Glomerular visceral epithelial cell (primary cell): ENCODE data around the gene KAZN.
"Not testable (repeated sequence)": the region's sequence is repeated elsewhere in the genome, so short reads cannot be mapped to it uniquely, and the experiment has no call there.

Experiments used
- DNase-seq: peaks from one replicate; pipeline ENCODE4 v3.0.0-alpha.2; 2016; ENCODE audit errors: extremely low spot score

The KAZN gene

DNA sequence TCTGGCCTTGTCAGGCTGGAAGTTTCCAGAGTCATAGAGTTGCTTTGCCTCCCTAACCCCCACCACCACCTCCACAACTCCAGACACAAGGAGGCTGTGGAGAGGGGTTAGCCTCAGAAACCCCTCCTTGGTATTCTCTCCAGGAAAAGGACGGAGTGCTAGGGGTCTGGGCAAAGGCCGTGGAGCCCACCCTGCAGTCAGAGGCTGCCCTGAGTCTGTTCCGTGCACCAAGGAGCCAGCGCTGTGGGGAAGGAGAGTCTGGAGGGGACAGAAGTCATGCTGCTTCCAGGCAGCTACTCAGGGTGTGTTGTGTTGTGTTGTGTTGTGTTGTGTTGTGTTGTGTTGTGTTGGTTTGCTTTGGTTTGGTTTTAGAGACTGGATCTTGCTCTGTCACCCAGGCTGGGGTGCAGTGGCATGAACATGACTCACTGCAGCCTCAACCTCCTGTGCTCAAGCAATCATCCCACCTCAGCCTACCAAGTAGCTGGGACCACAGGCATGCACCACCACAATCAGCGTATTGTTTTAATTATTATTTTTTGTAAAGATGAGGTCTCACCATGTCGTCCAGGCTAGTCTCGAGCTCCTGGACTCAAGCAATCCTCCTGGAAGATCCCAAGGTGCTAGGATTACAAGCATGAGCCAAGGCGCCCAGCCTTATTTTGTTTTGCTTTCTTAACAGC is 432.9 kb downstream of the KAZN start:
- peak; percentile 71 for DNase-seq

DNA sequence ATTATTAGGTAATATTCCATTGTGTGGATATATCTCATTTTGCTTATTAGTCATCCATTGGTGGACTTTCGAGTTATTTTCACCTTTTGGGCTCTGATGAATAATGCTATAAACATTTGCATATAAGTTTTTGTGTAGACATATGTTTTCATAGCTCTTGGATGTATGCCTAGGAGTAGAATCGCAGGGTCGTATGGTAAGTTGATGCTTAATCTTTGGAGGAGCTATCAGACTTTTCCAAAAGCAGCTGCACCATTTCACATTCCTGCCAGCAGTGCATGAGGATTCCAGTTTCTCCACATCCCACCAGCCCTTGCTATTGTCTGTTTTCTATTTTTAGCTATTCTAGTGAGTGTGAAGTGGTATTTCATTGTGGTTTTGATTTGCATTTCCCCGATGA is 434.8 kb downstream of the KAZN start:
- peak; percentile 72 for DNase-seq

DNA sequence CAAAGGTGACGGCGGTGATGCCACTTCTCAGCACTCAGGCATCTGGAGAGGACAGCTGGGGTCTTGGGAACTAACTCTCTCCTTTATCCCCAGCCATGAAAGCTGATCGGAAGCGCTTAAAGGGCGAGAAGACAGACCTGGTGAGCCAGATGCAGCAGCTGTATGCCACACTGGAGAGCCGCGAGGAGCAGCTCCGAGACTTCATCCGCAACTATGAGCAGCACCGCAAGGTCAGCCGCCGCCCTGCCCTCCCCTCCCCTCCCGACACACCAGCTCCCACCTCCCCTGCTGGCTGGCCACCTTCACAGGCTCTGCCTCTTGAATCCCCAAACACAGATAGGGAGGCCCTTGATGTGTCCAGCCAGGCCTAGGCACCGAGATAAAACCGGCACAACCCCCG is 436.2 kb downstream of the KAZN start:
- DNase-seq: no peak

DNA sequence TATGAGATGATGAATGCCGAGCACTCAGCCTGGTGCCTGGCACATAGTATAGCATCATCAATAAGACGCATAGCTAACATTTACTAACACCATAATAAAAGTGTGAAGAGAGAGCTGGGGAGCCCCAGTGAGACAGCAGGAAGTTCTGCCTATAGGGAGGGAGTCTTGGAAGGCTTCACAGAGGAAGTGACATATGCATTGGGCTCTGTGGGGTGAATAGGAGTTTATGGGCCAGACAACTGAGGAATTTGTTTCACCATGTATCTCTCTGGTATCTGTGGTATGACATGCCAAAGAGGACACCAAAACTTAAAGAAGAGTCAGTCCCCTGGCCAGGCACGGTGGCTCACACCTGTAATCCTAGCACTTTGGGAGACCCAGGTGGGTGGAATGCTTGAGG is 436.8 kb downstream of the KAZN start:
- no peak for DNase-seq

DNA sequence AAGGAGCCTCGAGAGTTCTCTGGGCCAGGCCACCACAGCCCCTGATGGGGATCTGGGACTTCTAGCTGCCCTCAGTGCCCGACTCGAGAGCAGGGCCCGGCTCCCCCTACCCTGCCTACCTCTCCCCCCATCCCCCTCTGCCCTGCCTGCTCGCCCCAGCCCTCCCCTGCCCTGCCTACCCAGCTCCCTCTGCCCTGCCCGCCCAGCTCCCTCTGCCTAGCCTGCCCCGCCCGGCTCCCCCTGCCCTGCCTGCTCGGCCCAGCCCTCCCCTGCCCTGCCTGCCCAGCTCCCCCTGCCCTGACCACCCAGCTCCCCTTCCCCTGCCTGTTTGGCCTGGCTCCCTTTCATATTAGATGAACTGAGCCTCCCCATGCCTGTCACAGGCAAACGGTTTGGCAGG is 437.6 kb downstream of the KAZN start:
- DNase-seq: no peak

DNA sequence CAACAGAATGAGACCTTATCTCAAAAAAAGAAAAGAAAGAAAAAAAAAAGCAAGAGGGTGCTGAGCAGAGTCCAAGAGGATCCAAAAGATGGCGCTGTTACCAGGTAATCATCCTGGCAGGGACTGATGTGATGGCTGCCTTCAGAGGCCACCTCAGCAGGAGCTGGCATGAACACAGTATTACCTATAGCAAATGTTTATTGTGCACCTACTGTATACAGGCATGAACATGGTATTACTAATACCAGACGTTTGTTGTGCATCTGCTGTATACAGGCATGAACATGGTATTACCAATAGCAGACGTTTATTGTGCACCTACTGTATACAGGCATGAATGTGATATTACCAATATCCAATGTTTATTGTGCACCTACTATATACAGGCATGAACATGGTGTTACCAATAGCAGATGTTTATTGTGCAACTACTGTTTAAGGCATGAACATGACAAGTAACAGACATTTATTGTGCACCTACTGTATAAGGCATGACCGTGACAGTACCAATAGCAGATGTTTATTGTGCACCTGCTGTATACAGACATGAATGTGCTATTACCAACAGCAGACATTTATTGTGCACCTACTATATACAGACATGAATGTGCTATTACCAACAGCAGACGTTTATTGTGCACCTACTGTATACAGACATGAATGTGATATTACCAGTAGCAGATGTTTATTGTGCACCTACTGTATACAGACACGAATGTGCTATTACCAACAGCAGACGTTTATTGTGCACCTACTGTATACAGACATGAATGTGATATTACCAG is 439.9 kb downstream of the KAZN start:
- DNase-seq: peak; percentile 38

DNA sequence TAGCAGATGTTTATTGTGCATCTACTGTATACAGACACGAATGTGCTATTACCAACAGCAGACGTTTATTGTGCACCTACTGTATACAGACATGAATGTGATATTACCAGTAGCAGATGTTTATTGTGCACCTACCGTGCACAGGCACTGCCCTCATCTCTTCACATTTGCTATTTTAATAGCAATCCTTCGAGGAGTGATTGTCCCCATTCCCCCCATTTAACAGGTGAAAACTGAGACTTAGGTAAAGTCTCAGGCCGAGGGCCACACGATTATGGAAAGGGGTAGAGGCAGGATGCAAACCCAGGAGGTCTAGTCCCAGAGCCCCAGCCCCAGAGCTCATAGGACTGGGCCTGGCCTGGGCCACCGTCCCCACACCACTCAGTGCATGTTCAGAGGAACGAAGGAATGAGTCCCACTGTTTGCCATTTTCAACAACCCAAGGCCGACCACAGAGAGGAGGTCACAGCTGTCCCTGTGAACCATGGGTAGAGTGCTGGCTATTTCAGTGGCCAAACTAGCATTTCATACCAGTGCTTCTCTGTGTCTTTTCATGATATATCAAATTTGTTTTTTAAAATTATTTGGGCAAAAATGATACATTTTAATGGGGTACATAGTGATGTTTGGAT is 440.6 kb downstream of the KAZN start:
- DNase-seq: no peak

DNA sequence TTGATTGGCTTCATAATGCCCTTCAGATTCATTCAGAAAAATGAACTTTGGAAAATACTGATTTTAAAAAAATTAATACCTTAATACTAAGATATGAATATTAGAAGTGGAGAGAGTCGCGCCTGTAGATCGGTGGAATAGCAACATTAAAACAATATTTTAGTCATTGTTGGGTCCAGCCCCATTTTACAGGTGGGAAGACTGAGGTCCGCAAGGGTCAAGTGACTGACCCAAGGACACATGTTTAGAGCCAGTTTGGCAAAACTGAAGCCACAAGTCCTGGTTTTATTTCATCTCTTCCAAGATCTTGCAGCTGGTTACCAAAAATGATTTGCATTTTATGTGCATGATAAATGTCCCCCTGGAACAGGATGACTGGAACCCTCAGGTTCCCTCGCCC is 441.4 kb downstream of the KAZN start:
- no peak for DNase-seq

DNA sequence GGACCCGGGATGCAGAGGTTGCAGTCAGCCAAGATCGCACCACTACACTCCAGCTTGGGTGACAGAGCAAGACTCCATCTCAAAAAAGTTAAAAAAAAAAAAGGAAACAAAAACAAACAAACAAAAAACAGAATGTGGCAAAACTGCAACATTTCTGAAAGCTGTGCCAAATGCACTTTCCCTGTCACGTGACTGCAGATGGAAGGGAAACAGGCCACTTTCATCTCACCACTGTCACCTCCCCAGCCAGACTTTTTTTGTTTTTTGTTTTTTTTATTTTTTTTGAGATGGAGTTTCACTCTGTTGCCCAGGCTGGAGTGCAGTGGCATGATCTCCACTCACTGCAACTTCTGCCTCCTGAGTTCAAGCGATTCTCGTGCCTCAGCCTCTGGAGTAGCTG is 442.2 kb downstream of the KAZN start:
- DNase-seq: not testable (repeated sequence)

DNA sequence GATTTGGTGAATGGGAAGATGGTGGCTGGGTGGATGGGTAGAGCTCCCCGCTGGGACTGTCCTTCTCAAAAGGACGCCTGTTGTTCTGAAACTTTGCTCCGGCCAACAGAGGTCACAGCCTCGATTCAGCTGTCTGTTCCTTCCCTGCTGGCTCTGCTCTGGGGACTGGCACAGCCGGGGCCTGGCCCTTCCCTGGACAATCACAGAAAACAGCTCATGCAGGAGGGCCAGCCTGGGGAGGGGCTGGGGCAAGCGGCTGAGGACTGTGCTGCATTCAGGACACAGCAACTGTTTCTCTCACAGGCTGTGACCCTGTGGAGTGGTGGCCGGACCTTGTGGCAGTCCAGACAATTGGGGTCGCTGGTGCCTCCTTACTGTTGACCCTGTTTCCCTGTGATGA is 444.4 kb downstream of the KAZN start:
- DNase-seq: no peak

DNA sequence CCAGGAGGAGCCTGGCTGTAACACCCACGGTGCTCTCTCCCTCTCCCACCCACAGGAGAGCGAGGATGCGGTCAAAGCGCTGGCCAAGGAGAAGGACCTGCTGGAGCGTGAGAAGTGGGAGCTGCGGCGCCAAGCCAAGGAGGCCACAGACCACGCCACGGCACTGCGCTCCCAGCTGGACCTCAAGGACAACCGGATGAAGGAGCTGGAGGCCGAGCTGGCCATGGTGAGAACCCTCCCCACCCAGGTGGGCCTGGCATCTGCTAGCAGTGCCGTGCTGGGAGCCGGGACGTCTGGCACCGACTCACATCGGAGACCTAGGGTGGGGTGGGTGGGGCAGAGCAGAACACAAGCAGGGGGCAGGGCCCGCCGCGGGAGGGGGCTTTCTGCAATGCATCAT is 445.4 kb downstream of the KAZN start:
- DNase-seq: no peak

DNA sequence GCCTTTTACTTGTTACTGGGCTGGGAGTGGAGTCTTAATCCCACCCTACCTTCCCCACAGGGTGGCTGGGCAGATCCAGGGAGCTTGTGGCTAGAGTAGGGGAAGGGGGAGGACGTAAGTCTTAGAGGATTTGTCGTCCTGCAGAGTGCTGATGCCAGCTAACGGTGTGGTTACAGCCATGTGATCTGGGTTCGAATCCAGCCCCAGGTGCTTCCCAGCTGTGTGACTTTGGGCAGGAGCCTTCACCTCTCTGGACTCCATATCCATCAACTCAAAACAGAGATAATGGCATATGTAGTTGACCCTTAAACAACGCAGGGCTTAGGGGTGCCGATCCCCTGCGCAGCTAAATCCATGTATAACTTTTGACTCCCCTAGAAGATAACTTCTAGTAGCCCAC is 446.6 kb downstream of the KAZN start:
- no peak for DNase-seq

DNA sequence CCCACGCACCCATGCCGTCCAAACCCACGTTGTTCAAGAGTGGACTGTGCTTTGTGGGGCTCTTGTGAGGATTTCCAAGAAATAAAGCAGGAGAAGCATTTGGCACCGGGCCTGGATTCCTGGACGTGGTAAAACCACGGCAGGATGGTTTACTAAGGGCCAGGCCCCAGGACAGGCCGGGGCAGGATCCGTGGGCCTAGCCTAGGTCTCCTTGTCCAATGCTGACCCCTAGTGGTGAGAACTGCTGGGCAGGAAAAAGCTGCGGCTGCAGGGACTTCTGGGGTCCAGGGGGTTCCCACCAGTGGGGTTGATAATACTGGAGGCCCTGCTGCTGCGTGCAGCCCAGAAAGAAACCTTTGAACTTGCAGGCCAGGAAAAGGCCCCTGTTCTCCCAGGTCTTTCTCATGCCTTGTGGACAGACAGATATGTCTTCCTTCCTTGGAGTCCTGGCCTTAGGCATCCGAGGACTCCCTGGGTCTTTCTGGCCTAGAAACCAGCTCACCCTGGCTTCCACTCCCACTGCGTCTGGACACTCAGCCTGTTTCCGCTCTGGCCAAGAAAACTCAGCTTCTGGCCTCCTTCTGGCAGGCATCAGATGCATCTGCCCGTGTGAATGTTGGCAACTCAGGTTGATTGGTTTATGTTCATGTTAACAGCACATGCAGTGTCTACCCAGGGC is 448.1 kb downstream of the KAZN start:
- peak; percentile 85 for DNase-seq

DNA sequence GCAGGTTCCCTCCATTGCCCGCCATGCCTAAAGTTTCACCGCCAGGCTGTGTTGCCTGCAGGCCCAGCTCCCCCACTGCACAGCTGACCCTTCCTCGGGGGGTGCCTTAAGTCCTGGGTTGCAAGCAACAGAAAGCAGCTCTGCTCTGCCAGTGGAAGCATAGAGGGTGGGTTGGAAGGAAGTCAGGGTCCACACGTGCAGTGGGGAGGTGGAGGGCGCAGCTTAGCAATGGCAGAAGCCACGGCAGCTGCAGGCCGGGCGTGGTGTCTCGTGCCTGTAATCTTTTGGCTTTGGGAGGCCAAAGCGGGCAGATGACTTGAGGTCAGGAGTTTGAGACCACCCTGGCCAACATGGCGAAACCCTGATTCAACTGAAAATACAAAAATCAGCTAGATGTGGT is 448.8 kb downstream of the KAZN start:
- DNase-seq: no peak

DNA sequence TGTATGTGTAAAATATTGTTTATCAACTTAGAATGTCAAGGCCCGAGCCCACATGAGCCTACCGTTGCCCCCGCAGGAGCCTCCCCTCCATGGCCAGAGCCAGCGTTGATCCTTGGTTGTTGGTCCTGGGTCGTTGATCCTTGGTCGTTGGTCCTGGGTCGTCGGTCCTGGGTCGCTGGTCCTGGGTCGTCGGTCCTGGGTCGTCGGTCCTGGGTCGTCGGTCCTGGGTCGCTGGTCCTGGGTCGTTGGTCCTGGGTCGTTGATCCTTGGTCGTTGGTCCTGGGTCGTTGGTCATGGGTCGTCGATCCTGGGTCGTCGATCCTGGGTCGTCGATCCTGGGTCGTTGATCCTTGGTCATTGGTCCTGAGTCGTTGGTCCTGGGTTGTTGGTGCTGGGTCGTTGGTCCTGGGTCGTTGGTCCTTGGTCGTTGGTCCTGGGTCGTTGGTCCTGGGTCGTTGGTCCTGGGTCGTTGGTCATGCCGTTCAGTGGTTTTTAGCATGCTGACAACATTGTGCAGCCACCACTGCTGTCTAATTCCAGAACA is 450.0 kb downstream of the KAZN start:
- no peak for DNase-seq

DNA sequence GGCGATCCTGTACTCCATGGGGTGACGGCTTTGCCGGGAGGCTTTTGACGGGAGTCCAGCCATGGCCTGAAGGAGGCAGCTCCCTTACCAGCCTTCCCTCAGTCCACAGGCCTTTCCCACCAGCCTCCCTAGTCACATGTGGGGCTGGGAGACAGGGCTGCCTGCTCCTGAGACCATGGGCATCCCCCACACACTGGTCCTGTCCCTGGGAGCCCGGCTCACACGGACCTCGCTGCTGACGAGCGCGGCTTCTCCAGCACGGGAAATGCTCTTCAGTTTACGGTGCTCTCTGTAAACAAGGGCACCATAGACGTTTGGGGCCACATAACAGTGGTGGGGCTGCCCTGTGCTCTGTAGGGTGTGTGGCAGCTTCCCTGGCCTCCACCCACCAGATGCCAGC is 450.6 kb downstream of the KAZN start:
- no peak for DNase-seq

DNA sequence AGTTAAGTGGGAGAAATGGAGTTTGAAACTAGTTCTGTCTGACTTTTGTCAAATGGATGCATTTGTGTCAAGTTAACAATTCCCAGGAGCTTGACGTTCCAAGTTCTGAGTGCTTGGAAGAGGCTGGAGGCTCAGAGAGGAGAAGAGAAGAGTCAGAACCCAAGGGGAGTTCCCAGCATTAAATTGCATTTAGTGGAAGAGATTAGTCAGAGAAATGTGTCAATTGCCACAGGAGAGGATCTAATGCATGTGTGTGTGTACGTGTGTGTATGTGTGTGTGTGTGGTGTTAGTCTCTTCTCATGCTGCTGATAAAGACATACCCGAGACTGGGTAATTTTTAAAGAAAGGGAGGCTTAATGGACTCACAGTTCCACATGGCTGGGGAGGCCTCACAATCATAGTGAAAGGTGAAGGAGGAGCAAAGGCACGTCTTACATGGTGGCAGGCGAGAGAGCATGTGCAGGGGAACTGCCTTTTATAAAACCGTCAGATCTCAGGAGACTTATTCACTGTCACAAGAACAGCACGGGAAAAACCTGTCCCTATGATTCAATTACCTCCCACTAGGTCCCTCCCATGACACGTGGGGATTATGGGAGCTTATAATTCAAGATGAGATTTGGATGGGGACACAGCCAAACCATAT is 453.5 kb downstream of the KAZN start:
- DNase-seq: no peak

DNA sequence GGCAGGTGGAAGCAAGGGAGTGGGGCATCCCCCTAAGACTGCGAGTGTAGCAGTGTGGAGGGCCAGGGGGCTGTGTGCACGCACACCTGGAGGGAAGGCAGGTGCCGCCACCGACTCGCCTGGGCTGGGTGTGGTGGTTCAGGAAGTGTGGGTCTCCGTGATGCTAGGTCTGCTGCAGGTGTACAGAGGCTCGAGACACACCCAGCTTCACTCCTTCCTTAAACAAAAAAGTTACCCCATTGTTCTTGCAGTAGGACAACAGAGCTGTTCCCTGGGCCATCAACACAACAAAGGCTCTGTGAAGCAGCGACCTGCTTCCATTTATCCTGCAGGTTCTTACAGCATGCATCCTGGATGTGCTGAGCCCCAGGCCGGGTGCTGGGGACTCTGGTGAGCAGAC is 454.7 kb downstream of the KAZN start:
- DNase-seq: no peak

DNA sequence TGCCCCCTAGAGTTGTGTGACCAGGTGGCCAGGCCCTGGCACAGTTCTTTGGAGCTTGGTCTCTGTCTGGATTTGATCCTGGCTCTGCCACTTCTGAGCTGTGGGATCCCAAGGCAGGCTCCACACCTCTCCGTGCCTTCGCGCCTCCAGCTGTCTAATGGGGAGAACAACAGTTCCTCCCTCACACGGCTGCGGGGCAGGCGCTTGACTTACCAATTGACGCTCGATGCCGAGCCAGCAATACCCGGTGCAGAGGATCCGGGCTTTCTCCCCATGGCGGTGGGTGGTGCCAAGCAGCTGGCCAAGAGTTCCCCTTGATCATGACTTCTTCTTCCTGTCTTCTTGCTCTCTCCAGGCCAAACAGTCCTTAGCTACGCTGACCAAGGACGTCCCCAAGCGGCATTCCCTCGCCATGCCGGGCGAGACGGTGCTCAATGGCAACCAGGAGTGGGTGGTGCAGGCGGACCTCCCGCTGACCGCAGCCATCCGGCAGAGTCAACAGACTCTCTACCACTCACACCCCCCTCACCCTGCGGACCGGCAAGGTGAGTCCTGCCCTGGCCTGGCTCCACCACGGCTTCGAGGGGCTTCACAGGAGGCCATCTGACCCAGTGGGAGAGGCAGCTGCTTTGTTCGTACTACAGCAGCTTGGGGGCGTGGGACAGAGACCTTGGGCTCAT is 457.4 kb downstream of the KAZN start:
- no peak for DNase-seq

DNA sequence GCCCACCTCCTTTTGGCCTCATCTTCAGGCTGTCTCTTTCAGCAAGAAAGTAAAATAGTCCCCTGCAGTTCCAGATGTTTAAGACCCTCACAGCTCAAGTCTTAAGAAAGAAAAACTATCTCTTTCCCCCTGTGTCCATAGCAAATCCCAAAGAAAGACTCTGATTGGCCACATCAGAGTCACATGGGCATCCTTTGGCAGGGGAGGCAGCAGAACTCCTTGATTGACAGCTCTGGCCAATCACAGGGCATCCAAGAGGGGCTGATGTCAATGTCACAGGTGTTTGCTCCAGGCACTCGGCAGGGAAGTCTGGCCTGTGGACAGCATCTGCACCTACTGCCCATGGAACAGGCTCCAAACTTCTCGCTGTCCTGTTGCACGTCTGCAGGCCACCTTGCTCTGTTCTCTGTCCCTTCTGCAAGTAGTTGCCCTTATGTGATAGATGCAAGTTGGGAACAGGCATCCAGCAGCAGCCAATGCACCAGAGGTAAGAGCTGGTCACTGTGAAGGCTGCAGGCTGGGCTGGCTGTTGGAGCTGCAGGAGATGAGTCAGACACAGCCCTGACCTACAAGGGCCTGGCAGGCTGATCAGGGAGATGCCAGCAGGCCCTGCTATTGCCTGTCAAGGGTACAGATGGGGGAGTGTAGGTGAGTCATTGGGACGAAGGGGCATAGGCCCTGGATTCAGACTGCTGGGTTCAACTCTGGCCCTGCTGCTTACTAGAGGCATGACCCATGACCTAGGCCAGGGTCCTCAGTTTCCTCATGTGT is 458.2 kb downstream of the KAZN start:
- DNase-seq: peak; percentile 42
